ENCODE data around the gene FOXC1.

Gene FOXC1

DNA sequence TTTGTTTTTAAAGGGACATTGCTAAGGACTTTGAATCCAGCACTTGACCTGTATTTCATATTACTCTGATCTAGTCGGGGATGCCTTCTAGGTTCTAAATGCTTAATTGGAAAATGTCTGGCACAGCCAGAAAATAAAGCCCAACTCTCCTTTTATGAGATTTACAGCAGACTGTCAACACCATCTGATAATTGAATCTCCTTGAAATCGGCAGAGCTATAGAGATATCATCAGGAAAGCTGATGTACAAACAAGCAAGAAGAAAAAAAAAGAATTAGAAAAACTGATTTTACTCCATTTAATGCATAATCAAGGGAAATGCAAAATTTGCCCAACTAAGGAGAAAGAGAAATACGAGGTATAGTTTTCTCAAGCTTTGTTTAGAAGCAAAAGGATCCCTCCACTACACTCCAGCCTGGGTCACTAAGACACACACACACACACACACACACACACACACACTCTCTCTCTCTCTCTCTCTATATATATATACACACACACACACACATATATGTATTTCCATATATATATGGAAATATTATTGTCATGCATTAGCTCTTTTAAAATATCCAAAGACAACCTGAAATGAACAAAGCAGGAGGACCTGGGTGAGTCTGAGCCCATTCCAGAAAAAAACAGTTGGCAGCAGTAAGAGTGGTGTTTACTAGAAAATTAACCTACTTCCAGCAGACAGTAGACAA is 9.5 kb upstream of the FOXC1 start:
- no peak for DNase-seq (ENCODE audit: low spot score)

DNA sequence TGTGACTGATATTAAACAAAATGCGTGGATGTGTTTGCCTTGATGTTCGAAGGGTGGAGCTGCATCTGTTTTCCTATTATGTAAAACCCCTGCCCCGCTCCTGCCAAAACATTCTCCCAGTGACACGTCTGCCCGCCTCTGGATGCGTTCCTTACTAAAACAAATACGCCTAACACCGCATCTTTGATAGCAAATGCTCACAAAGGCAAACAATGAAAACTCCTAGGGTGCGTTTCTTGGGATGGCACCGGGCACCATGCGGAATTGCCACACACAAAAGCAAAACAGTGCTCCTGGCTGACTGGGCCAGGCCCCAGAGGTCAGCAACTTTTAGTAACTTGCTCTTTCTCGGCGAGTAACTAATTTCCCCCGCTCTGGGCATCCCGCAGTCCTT is 9.0 kb upstream of the FOXC1 start:
- no peak for DNase-seq (ENCODE audit: low spot score)

DNA sequence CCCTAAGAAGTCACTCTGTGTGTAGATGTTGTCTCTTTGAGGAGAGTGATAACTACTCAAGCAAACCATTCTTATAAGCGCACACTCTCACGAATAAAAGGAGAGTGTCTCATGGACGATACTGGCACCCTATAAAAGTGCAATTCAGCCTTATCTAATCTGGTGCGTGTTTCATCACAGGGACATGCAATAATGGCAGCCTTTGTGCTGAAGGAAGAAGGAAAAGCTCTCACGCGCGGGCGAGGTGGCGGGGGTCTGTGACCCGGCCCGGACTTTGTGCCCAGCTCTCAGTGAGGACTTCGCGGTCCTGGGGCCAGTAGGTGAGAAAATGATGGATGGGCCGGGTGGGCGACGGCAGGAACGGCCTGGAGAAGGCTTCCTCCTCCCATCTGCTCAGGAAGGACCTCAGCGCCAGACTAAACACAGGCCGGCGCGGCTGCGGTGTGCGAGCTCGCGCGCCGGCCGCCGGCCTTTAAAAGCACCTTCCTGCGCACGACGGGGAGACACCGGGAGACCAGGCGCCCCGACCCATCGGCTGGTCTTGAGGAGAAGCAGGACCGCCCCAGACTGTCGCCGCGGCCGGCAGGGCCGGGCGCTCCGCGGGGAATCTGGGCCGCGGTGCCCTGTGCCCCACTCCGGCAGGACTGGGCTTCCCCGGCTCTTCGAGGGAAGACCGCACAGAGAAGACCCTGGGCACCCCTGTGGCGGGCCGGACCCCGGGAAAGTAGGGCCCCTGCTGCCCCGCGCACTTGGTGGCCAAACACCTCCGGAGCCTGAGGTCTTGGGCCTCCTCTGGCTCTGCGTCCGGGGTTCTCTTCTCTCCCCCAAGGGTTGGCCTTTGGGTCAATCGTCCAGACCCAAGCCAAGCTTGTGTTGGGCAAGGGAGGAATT is 8.3 kb upstream of the FOXC1 start:
- DNase-seq (ENCODE audit: low spot score), result no peak

DNA sequence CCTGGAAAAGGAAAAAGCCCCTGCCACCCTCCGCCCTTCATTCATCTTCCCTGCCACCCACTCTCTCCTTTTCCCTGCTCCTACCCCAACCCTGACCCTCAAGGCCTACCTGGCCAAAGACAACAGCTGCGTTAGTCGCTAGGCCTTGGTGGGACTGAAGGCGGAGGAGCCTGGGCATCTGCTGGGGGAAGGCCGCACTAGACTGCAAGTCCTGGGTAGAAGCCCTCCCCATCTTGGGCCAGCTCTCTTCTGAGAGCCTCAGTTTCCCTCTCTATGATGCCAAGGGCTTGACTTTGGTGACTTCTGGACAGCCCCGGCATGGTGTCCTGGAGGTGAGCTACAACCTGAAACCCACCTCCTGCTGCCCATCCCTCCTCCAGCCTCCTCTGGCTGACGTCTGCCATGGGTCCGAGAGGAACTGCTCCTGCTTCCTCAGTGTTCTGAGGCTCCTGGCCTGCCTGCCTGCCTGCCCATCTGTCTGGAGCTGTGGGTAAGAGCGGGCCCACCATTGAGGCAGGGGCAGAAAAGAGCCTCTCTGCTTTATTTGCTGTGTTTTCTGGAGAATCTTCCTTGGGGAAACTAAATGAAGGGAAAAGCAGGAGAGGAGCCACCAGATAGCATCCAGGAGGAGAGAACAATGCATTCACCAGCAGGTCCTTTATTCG is 7.5 kb upstream of the FOXC1 start:
- DNase-seq (ENCODE audit: low spot score), result no peak

DNA sequence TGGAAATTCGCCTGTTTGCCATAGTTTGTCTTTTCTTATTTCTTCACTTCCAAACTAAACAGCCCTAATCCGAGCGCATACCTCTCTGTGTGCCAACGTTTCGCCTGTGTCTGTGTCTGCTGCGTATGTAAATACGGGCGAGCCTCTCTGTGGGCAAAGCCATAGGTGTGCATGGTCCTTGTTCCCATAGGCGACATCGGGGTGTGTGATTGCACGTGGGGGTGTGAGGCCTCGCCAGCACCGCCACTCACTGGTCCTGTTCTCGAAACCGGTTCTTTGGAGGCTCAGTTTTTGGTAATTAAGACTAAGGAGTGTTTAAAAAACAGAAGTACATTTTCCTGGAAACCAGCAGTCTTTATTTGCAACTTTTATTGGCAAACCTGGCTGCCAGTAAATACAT is 6.0 kb upstream of the FOXC1 start:
- peak; percentile 62 for DNase-seq (ENCODE audit: low spot score)

DNA sequence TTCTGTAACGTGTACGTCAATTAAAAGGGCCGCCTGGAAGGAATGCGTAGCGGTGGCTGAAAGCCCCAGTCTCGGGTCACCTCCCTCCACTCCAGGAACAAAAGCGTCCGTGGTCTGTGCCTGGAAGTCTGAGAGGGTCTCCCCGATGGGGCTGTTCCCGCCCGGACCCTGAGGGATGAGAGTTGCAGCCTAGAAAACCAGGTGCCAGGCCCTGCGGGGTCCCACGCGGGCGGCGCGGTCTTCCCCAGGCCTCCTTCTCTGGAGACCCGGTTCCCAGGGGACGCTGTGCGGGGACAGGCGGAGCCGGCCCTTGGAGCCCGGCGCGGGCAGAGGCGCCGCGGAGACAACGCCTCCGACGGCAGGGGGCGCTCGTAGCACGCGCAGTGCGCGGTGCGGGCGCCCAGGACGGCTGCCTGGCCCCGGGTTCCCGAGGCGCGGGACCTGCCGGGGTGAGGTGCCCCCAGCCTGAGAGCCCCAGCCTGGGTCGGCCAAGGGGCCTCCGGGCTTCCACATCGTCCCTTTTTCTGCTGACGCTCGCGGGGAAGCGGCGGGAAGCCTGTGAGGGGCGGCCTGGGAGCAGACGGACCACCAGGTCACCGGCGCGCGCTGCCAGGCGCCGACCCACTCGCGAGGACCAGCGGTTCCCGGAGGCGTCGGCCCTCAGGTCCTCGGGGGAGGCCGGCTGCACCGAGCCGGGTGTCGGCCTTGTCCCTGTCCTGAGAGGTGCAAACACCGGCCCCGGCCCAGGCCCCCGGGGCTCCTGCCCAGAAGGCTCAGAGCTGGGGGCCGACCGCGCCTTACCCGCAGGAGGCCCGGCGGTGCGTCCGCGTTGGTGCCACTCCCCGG is 5.3 kb upstream of the FOXC1 start:
- no peak for DNase-seq (ENCODE audit: low spot score)

DNA sequence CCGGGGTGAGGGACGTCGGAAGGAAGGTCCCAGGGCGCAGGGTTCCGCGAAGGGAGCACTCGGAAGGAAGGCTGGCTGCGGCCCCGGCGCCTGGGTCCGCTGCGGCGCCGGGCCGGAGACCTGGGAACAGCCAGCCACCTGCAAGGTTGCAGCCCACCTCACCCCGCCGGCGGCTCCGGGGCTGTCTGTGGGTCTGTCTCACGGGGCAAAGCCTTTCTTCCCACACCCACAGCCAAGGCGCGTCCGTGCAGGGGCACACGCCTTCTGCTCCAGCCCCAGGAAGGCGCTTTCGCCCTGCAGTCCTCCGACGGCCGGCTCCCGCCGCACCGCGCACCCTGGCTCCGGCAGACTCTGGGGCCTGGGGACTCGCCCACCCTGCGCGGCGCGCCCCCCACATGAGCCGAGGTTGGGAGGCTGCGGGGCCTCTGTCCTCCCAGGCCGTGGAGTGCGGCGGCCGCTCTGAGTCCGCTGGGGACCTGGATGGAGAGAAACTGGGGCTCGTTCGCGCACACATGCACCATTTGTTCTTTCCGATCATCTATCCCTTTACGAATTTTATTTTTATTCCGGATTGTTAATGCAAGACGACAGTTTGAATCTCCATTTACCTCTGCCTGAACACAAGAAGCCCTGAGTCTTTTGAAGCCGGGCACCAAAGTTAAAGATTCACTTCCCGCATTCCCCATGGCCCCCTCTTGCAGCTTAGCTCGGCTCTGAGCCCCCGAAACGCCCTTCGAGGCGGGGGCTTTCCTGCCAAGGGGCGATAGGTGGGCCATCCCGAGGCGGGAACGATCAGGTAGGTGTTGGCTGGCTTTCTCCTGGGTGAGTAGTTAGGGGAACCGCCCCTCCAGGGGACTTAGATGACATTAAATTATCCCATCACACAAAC is 4.5 kb upstream of the FOXC1 start:
- DNase-seq (ENCODE audit: low spot score), result no peak

DNA sequence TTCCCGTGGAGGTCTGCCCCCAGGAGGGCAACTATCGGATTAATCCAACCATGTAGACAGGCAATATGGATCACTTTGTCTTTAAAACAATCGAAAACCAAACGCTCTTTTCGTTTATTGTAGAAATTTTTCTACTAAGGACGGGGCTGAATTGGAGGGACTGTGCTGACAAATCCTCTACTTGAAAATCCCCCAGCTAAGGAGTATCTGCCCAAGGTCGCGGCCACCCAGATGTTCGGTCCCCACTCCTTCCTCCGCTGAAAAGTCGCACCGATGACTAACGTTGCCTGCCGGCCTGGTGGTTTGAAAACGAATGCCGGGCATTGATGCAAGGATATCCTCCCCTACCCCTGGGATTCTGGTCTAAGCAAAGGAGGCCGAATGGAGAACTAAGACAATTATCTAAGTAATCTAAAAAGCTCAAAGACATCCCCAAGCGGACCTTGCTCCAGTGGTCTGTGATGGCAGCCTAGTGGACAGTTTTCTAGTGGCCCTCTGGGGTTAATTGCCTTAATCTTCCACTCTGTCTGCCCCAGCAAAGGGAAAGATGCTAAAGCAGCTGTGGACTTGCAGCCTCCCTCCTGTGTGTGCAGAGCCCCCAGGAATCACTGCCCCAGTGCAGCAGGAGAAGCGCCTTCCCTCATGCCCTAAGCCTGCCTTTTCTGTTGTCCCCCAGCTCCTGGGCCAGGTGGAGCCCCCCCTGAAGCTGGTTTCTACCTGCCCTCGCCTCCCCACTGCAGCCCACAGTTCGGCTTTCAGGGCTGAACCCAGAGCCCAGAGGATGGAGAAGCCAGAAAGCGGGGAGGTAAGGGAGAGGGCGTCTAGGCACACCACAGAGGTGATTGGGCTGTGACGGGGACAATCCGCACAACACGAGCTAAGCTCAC is 3.6 kb upstream of the FOXC1 start:
- no peak for DNase-seq (ENCODE audit: low spot score)

DNA sequence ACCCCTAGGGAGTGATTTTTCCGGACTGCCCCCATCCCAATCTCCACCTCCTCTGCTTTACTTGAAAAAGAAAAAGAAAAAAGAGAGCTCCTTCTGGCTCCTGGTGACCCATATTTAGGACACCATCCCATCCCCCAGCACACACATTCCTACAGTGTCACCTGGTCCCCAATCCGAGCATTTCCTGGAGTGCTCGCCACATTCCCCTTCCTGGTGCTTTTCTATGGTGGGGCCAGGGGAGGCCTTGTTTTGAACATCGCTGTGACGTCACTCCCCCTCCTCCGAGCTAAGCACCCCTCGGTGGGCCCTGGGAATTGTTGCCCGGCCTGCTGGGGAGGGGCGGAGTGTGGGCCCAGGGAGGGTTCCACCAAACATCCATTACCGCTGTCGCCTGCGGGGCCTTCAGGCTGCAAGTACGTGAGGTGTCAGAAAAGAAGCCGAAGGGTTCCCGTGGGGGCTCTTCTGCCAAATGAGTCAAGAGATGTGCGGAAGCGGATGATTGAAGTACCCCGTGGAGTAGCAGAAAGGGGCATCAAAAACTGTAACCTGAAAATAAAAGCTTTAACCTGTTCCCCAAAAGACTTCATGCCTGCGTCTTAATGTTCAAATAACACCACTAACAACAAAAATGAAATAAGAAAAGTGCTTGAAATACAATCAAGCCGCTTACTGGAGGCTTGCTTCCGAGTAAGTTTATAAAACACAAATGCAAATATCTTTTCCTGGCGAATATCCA is 2.8 kb upstream of the FOXC1 start:
- DNase-seq (ENCODE audit: low spot score), result no peak

DNA sequence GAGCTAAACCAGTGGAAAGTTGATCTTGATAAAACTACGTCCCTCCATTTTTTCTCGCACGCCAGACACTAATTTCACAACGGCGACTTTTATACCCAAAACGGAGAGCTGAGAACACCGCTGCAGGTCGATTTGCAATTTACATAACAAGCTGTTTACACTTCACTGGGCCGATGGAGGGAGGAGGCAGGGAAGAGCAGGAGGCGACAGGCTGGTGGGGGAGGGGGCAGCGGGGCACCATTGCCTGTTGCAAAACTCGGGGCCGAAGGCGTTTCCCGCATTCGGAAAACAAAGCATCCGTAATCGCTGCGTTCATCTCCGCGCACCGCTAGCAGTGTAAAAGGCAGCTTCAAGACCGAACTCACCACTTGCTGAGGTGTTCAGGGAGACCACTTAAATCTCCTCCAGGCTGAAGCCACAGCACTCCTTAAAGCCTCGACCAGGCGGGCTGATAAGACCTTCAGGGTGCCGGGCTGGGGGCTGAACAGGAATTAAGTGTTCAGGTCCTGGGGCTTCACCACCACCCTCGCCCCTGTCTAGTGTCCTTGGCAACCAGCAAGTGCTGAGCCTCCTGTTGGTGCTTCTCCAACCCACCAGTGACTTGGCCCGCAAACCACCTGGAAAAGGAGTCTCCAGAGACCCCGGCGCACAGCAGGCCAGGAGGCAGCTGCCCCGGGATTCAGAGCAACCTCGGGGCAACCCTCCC is 2.0 kb upstream of the FOXC1 start:
- DNase-seq (ENCODE audit: low spot score), result no peak

DNA sequence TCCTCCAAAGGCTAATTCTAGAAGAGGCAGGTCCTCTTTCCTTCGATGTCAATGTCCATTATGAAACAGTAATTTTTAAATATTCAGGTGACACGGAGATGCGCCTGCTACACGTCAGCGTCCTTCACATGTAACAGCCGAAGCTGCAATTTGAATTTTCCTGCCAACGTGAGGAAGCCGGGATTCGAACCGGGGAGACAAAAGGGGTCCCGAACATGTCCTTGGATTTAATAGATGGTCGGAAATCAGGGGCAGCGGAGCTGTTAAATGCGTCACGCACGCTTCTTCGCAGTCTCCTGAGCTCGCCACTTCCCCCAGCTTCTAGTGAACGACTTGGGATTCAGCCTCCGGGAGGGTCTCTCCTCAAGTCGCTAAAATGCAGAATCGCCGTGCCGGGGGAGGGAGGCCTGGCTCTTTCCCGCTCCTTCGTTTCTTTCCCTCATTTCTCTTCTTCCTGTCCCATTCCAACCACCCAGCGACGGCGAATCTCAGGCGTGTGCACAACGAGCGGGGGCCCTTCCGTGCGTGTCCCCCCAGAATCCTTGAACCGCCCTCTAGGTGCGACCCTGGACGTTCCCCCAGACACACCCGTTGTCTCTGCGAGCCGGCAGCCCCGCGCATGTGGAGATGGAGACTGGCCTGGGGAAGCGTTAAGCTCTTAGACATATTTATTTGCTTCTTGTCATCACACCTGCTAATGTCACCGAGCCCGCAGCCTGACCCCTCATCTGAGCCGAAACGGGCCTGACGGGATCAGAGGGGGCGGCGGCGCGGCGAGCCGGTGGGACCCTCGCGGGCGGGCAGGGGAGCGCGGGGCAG is 1.3 kb upstream of the FOXC1 start:
- no peak for DNase-seq (ENCODE audit: low spot score)

DNA sequence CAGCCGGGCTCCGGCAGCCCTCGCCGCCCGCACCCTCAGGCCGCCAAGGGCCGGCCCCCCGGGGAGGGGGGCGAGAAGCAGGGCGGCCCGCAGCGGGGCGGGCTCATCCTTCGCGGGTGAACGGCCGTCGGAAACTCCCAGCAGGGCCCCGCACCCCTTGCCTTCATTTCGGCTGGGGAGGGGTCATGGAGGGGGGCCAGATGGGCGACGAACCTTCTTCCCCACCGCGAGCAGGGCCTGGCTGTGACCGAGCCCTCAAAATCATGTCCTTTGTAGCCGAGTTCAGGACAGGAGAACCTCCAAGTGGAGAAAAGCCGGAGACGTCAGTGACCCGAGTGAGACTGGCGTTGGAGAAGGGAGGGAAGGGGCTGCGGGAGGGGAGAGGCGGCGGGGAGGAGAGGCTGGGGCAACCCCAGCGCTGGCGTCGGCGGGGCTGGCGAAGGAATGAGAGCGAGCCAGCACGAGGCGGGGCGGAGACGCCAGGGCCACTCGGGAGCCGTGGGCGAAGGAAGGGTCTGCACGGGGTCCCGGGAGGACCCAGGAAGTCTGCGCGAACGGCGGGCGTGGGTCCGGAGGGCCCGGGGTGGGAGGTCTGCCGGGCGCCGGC is 571 bp upstream of the FOXC1 start:
- no peak for DNase-seq (ENCODE audit: low spot score)

DNA sequence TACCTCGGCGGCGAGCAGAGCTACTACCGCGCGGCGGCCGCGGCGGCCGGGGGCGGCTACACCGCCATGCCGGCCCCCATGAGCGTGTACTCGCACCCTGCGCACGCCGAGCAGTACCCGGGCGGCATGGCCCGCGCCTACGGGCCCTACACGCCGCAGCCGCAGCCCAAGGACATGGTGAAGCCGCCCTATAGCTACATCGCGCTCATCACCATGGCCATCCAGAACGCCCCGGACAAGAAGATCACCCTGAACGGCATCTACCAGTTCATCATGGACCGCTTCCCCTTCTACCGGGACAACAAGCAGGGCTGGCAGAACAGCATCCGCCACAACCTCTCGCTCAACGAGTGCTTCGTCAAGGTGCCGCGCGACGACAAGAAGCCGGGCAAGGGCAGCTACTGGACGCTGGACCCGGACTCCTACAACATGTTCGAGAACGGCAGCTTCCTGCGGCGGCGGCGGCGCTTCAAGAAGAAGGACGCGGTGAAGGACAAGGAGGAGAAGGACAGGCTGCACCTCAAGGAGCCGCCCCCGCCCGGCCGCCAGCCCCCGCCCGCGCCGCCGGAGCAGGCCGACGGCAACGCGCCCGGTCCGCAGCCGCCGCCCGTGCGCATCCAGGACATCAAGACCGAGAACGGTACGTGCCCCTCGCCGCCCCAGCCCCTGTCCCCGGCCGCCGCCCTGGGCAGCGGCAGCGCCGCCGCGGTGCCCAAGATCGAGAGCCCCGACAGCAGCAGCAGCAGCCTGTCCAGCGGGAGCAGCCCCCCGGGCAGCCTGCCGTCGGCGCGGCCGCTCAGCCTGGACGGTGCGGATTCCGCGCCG is 994 bp downstream of the FOXC1 start:
- no peak for DNase-seq (ENCODE audit: low spot score)

DNA sequence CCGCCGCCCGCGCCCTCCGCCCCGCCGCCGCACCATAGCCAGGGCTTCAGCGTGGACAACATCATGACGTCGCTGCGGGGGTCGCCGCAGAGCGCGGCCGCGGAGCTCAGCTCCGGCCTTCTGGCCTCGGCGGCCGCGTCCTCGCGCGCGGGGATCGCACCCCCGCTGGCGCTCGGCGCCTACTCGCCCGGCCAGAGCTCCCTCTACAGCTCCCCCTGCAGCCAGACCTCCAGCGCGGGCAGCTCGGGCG is 1.5 kb downstream of the FOXC1 start:
- no peak for DNase-seq (ENCODE audit: low spot score)

DNA sequence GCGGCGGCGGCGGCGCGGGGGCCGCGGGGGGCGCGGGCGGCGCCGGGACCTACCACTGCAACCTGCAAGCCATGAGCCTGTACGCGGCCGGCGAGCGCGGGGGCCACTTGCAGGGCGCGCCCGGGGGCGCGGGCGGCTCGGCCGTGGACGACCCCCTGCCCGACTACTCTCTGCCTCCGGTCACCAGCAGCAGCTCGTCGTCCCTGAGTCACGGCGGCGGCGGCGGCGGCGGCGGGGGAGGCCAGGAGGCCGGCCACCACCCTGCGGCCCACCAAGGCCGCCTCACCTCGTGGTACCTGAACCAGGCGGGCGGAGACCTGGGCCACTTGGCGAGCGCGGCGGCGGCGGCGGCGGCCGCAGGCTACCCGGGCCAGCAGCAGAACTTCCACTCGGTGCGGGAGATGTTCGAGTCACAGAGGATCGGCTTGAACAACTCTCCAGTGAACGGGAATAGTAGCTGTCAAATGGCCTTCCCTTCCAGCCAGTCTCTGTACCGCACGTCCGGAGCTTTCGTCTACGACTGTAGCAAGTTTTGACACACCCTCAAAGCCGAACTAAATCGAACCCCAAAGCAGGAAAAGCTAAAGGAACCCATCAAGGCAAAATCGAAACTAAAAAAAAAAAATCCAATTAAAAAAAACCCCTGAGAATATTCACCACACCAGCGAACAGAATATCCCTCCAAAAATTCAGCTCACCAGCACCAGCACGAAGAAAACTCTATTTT is 2.0 kb downstream of the FOXC1 start:
- DNase-seq (ENCODE audit: low spot score), result no peak
